ENCODE results near the gene FA2H.
"Not testable (repeated sequence)": the region's sequence is repeated elsewhere in the genome, so short reads cannot be mapped to it uniquely, and the experiment has no call there.

Gene FA2H

DNA sequence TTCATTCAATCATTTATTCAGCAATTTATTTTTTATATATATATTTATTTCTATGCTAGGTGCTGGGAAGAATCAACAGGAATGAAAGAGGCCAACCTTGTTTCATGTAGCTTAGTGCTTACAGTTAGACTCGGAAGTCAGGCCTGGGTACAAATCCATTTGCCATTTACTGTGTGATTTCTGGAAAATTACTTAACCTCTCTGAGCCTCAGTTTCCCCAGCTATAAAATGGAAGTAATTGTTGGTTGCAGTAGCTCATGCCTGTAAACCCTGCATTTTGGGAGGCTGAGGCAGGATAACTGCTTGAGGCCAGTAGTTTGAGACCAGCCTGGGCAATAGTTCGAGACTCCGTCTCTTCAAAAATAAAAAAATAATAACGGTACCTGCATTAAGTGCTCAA lies 46.7 kb downstream of the FA2H start:
- no peak for DNase-seq
- TF ChIP-seq, protein P1, sequence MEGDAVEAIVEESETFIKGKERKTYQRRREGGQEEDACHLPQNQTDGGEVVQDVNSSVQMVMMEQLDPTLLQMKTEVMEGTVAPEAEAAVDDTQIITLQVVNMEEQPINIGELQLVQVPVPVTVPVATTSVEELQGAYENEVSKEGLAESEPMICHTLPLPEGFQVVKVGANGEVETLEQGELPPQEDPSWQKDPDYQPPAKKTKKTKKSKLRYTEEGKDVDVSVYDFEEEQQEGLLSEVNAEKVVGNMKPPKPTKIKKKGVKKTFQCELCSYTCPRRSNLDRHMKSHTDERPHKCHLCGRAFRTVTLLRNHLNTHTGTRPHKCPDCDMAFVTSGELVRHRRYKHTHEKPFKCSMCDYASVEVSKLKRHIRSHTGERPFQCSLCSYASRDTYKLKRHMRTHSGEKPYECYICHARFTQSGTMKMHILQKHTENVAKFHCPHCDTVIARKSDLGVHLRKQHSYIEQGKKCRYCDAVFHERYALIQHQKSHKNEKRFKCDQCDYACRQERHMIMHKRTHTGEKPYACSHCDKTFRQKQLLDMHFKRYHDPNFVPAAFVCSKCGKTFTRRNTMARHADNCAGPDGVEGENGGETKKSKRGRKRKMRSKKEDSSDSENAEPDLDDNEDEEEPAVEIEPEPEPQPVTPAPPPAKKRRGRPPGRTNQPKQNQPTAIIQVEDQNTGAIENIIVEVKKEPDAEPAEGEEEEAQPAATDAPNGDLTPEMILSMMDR (IDR thresholded peaks at IDR 0.05) = no peak
- no peaks in the 10 kb centered on the region for H3K36me3 Mint-ChIP-seq (ENCODE audit: low read depth)
- H3K9me3 Mint-ChIP-seq = peaks cover 7% of the 10 kb centered on the region
- H3K4me1 Mint-ChIP-seq = peaks cover 27% of the 10 kb centered on the region
- peaks cover 11% of the 10 kb centered on the region for H3K27me3 Mint-ChIP-seq (ENCODE audit: low read depth, poor library complexity)
- no peak overlapping the region for H3K4me3 Mint-ChIP-seq
- no peak overlapping the region for H3K27ac Mint-ChIP-seq

DNA sequence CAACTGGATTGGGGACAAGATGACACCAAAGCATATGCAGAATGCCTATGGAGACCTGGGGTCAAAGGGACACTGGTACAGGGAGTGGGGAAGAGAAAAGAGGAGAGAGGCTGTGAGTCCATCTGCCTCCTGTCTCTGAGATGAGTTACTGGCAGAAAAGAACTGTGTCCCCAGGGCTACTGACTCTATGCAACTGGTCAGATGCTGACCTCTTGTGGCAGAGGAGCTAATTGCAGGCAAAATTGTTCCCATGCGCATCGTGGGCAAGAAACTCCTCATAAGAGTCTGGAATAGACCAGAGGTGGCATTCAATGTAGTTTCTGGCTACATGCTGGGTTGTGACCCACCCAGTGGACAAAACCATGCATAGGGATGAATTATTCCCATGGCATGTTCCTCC lies 47.9 kb downstream of the FA2H start:
- TF ChIP-seq, protein P1 (IDR thresholded peaks at IDR 0.05) = peak; percentile 30
- Mint-ChIP-seq H3K4me1 (peaks cover 27% of the 10 kb centered on the region), H3K27me3 (ENCODE audit: low read depth, poor library complexity) (peaks cover 13% of the 10 kb centered on the region), H3K4me3 (no peak overlapping the region), H3K27ac (no peak overlapping the region), H3K9me3 (peaks cover 7% of the 10 kb centered on the region), H3K36me3 (ENCODE audit: low read depth) (no peaks in the 10 kb centered on the region)
- DNase-seq = peak; percentile 35

GRCh38 chr16:74725651-74726455 lies 48.8 kb downstream of the FA2H start:
- H3K36me3 Mint-ChIP-seq (ENCODE audit: low read depth) = no peaks in the 10 kb centered on the region
- peaks cover 27% of the 10 kb centered on the region for H3K4me1 Mint-ChIP-seq
- peaks cover 18% of the 10 kb centered on the region for H3K27me3 Mint-ChIP-seq (ENCODE audit: low read depth, poor library complexity)
- no peak overlapping the region for H3K4me3 Mint-ChIP-seq
- no peak for DNase-seq
- TF ChIP-seq, protein P1 (IDR thresholded peaks at IDR 0.05) = no peak
- peaks cover 7% of the 10 kb centered on the region for H3K9me3 Mint-ChIP-seq
- no peak overlapping the region for H3K27ac Mint-ChIP-seq

GRCh38 chr16:74724820-74725549 lies 49.6 kb downstream of the FA2H start:
- Mint-ChIP-seq H3K9me3 (peaks cover 7% of the 10 kb centered on the region), H3K27ac (no peak overlapping the region)
- TF ChIP-seq, protein P1 (IDR thresholded peaks at IDR 0.05) = no peak

DNA sequence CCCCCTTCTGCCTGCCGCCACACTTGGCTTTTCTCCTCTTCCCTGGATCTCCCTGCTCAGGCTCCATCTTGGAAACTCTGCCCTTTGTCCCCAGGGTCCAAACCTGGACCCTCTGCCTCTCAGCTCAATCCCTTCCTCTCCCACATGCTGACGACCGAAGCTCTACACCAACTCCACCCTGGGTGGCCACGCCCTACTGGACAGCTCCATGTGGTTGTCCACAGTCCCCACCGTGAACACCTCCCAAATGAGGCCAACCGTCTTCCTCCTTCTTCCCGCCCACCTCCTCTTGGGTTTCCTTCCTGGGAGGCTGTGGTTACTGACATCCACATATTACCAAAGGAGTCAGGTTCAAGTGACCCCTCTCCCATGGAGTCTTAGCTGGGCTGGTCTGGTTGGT lies 51.4 kb downstream of the FA2H start:
- no peak for DNase-seq
- peaks cover 7% of the 10 kb centered on the region for H3K9me3 Mint-ChIP-seq
- TF ChIP-seq, protein P1 (IDR thresholded peaks at IDR 0.05) = no peak
- no peaks in the 10 kb centered on the region for H3K36me3 Mint-ChIP-seq (ENCODE audit: low read depth)
- peaks cover 13% of the 10 kb centered on the region for H3K4me1 Mint-ChIP-seq
- no peak overlapping the region for H3K4me3 Mint-ChIP-seq
- H3K27ac Mint-ChIP-seq = no peak overlapping the region
- peaks cover 24% of the 10 kb centered on the region for H3K27me3 Mint-ChIP-seq (ENCODE audit: low read depth, poor library complexity)

More at GRCh38 chr16:74724820-74725549, 49.6 kb downstream of the FA2H start:
- H3K36me3 Mint-ChIP-seq (ENCODE audit: low read depth) = no peaks in the 10 kb centered on the region
- H3K4me1 Mint-ChIP-seq = peaks cover 18% of the 10 kb centered on the region
- H3K27me3 Mint-ChIP-seq (ENCODE audit: low read depth, poor library complexity) = peaks cover 21% of the 10 kb centered on the region
- DNase-seq = no peak
- H3K4me3 Mint-ChIP-seq = no peak overlapping the region

DNA sequence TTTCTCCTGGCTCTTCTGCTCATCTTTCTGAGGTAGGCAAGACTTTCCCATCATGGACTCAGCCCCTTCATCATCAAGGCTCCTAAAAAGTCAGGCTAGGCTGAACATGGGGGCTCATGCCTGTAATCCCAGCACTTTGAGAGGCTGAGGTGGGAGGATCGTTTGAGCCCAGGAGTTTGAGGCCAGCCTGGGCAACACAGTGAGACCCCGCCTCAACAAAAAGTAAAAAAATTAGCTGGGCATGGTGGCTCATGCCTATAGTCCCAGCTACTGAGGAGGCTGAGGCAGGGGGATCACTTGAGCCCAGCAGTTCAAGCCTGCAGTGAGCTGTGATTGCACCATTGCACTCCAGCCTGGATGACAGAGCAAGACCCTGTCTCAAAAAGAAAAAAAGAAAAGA lies 52.5 kb downstream of the FA2H start:
- H3K4me3 Mint-ChIP-seq = not testable (repeated sequence)

More for the DNA sequence above, 52.5 kb downstream of the FA2H start:
- not testable (repeated sequence) for H3K36me3 Mint-ChIP-seq (ENCODE audit: low read depth); H3K9me3 Mint-ChIP-seq; DNase-seq; H3K27ac Mint-ChIP-seq
- Mint-ChIP-seq H3K27me3 (ENCODE audit: low read depth, poor library complexity) (peaks cover 29% of the 10 kb centered on the region), H3K4me1 (peaks cover 13% of the 10 kb centered on the region)

Measured in nephron progenitor cell (in vitro differentiated cells).